Effector memory CD4-positive, alpha-beta T cell (primary cell): ENCODE data around the gene ERBB4.

ENCODE experiments used
- DNase-seq, 3 donors: peaks; one replicate each; pipeline ENCODE4 v3.0.0-alpha.2; 2020
- H3K27ac ChIP-seq: 2 replicates; pipeline ENCODE4 v1.7.0; 2013; ENCODE audit warnings: mild to moderate bottlenecking, low read length, moderate library complexity; ENCODE audit not compliant: insufficient read depth, poor library complexity, severe bottlenecking
- H3K27me3 ChIP-seq: replicated peaks from 2 replicates; pipeline ENCODE4 v1.7.0; 2013; ENCODE audit warnings: mild to moderate bottlenecking, low read length; ENCODE audit not compliant: insufficient read depth, control insufficient read depth, poor library complexity, severe bottlenecking
- H3K36me3 ChIP-seq: 2 replicates; pipeline ENCODE4 v1.7.0; 2013; ENCODE audit warnings: mild to moderate bottlenecking, low read length, moderate library complexity; ENCODE audit not compliant: control insufficient read depth, insufficient read depth
- H3K4me1 ChIP-seq: 2 replicates; pipeline ENCODE4 v1.7.0; 2013; ENCODE audit warnings: low read length, mild to moderate bottlenecking; ENCODE audit not compliant: control insufficient read depth, insufficient read depth, poor library complexity, severe bottlenecking
- H3K4me3 ChIP-seq: 2 replicates; pipeline ENCODE4 v1.7.0; 2013; ENCODE audit warnings: low read length, low read depth, mild to moderate bottlenecking; ENCODE audit not compliant: insufficient read depth, poor library complexity, severe bottlenecking
- H3K9me3 ChIP-seq: 2 replicates; pipeline ENCODE4 v1.7.0; 2013; ENCODE audit warnings: mild to moderate bottlenecking, low read length, moderate library complexity; ENCODE audit not compliant: control insufficient read depth

The ERBB4 gene

DNA sequence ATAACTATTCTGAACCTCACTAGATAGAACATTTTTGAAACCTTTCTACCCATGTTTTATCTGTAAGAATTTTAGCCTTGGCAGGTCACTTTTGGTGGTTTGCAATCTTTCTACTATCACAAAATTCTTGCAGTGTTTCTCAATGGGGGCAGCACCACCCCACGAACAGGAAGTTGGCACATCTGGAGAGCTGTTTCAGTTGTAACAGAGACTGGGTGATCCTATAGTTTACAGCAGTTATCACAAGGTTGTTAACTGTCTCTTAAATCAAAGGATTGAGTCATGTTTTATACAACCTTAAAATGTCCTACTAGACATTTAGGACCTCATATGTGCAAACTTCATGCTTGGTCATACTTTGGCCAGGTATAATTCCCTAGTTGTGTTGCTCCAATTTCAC is 829.2 kb downstream of the ERBB4 start:
- DNase-seq, result no peak
- H3K27ac ChIP-seq, result no peak overlapping the region
- no peaks in the 10 kb centered on the region for H3K9me3 ChIP-seq
- H3K4me1 ChIP-seq, result no peaks in the 10 kb centered on the region
- no peaks in the 10 kb centered on the region for H3K36me3 ChIP-seq
- H3K4me3 ChIP-seq, result no peak overlapping the region
- H3K27me3 ChIP-seq, result no peaks in the 10 kb centered on the region

DNA sequence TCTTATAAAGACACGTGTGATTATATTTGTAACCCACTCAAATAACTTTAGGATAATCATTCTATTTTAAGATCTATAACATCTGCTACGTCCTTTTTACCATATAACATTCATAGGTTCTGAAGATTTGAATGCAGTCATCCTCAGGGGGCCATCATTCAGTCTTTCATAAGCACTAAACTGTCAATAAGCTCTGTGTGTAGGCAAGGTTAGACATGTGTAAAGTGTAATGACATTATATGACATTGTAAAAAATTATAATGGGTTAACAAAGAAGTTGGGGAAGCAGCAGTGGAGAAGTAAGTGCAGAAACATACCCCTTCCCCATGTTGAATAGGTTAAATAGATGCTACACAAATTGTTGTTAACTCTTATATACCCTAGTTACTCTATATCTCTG is 845.9 kb downstream of the ERBB4 start:
- H3K27me3 ChIP-seq, result no peaks in the 10 kb centered on the region
- no peaks in the 10 kb centered on the region for H3K4me1 ChIP-seq
- no peaks in the 10 kb centered on the region for H3K36me3 ChIP-seq
- no peaks in the 10 kb centered on the region for H3K9me3 ChIP-seq
- no peak for DNase-seq
- no peak overlapping the region for H3K4me3 ChIP-seq
- H3K27ac ChIP-seq, result no peak overlapping the region

DNA sequence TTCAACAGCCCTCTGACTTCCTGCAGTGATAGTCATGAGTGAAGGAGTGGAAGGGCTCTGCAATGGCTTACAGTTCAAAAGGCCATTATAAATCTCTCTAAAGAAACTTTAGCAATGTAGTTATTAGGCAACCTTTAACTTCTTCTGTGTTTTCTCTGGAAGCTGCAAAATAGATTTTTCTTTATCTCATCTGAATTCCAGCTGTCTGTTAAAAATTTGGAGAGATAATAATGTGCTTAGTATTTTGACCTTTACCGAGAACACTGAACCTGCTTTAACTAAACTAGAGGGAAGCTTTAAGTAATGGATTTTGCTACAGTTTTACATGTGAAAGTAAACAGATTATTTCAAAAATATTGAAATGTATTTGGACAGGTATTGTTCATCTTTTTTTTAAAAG is 847.9 kb downstream of the ERBB4 start:
- no peak overlapping the region for H3K27ac ChIP-seq
- H3K4me3 ChIP-seq, result no peak overlapping the region
- no peak for DNase-seq
- no peaks in the 10 kb centered on the region for H3K9me3 ChIP-seq
- no peaks in the 10 kb centered on the region for H3K27me3 ChIP-seq
- no peaks in the 10 kb centered on the region for H3K36me3 ChIP-seq
- no peaks in the 10 kb centered on the region for H3K4me1 ChIP-seq

DNA sequence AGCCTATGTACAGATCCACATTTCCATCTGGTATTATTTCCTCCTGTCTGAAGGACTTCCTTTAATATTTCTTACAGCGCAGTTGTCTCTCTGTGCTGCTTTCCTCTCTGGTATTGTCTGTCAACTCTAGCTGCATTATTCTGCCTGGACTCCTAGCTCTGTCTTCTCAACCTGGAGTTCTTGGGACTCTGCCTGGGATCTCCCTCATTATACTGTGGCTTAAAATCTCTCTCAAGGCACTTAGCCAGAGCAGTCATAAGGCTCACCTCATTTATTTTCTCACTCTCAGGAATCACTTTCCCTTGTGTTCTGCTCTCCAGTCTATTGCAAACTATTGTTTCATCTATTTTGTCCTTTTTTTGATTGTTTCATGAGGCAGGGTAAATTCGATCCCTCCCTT is 850.4 kb downstream of the ERBB4 start:
- H3K9me3 ChIP-seq, result no peaks in the 10 kb centered on the region
- no peak overlapping the region for H3K4me3 ChIP-seq
- H3K4me1 ChIP-seq, result no peaks in the 10 kb centered on the region
- H3K36me3 ChIP-seq, result no peaks in the 10 kb centered on the region
- H3K27ac ChIP-seq, result no peak overlapping the region
- DNase-seq, result no peak
- no peaks in the 10 kb centered on the region for H3K27me3 ChIP-seq

DNA sequence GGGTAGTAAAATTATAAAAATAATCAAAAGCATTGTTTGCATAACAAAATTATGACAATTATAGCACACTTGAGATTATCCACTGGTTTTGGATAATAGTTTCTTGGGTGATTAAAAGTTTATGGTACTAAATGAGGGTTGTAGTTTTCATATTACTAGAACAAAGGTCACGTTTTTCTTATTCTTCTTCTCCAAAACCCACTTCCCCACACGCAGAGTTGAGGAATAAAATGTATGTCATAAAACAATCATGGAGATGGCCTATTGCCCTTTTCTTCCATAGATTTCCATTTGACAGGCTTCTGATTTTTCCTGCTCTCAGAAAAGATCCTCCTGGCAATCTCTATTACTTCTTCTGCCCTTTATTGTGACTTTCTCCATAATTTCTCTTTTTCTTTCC is 863.9 kb downstream of the ERBB4 start:
- Histone ChIP-seq H3K4me3 (no peak overlapping the region), H3K36me3 (no peaks in the 10 kb centered on the region), H3K27ac (no peak overlapping the region), H3K9me3 (no peaks in the 10 kb centered on the region), H3K4me1 (no peaks in the 10 kb centered on the region), H3K27me3 (no peaks in the 10 kb centered on the region)
- no peak for DNase-seq

DNA sequence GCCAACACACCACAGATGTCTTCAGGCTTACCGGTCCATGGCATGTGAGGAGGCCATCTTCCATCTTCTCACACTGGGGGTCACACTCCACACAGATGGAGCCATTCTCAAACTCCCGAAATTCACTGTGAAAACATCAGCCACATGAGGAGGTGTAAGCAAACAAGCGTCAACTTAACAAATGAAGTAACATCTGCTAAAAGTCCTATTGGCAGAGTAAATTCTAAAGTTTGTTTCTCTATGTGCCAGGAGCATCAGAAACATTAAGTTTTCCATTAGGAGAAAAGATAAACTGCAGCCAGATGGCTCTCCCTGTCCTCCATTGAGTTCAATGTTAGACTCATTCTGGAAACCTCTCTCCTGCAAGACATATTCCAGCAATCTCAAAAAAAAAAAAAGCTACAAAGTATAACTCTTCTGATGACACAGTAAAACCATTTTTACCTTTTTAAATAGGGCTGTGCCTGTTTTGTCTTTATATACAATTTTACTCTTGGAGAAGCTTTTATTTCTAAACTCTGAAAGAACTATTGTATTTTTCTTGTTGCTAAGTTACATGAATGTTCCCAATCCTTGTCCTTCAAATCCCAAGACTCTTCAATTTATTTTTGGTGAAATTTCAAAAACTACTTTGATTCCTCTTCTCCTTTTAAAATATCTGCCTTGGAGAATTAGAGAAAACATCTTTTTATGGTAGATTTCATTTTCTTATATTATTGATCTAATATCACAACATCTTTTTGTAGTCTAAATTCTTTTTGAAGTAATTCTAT is 865.3 kb downstream of the ERBB4 start:
- H3K27me3 ChIP-seq, result no peaks in the 10 kb centered on the region
- H3K4me3 ChIP-seq, result no peak overlapping the region
- H3K36me3 ChIP-seq, result no peaks in the 10 kb centered on the region
- H3K4me1 ChIP-seq, result no peaks in the 10 kb centered on the region
- no peak for DNase-seq
- H3K27ac ChIP-seq, result no peak overlapping the region
- no peaks in the 10 kb centered on the region for H3K9me3 ChIP-seq

DNA sequence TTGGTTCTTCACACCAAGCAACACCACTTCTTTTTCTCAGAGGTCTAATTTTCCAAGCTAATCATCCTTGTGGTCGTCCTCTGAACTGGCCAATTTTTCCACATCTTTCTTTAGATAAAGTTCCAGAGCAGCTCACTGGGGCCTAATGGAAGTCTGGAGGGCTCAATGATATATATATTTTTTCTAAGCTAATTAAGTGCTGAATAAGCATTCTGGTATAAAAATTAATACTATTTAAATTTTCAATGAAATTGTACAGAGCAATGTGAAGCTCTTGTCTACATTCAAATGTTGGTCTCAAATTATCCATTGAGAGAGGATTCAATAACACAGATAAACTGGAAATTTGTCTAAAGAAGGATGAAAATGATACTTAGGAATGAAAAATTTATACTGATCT is 866.6 kb downstream of the ERBB4 start:
- Histone ChIP-seq H3K4me1 (no peaks in the 10 kb centered on the region), H3K9me3 (no peaks in the 10 kb centered on the region), H3K36me3 (no peaks in the 10 kb centered on the region), H3K27me3 (no peaks in the 10 kb centered on the region), H3K27ac (no peak overlapping the region), H3K4me3 (no peak overlapping the region)
- no peak for DNase-seq

DNA sequence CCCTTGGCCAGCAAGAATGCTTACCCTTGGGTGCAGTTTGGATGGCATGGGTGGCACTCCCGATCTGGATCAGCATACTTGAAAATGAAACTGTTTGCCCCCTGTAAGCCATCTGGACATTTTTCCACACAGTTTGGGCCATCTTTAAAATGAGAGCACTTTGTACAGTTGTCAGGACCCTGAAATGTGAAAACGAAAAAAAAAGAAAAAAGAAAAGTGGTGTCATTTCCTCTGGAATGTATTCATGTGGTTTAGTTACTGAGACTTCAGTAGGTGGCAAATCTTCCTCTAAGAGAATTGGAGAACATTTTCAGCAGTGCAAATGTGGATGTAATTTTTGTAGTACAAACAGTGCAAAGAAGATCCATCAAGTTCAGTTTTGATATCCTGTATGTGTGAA is 873.3 kb downstream of the ERBB4 start:
- Histone ChIP-seq H3K9me3 (no peaks in the 10 kb centered on the region), H3K4me3 (no peak overlapping the region), H3K4me1 (no peaks in the 10 kb centered on the region), H3K27me3 (no peaks in the 10 kb centered on the region), H3K36me3 (no peaks in the 10 kb centered on the region), H3K27ac (no peak overlapping the region)
- no peak for DNase-seq

DNA sequence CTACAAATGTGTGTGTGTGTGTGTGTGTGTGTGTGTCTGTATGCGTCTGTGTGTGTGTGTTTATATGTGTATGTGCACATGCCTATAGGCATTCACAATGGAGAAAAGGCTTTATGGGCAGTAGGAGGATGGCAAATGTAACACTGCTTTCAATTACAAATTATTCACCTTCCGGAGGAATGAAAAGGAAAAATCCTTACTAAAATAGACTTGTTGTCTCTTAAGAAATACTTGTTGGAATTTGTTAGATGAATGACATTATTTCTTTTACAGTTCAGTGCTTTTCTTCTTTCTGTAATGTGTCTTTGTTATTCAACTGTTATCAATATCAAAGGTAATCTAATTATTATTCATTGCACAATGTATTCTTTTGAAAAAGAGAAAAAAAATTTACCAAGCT is 874.3 kb downstream of the ERBB4 start:
- Histone ChIP-seq H3K27ac (no peak overlapping the region), H3K4me1 (no peaks in the 10 kb centered on the region), H3K4me3 (no peak overlapping the region), H3K9me3 (no peaks in the 10 kb centered on the region), H3K27me3 (no peaks in the 10 kb centered on the region), H3K36me3 (no peaks in the 10 kb centered on the region)
- DNase-seq, result no peak

DNA sequence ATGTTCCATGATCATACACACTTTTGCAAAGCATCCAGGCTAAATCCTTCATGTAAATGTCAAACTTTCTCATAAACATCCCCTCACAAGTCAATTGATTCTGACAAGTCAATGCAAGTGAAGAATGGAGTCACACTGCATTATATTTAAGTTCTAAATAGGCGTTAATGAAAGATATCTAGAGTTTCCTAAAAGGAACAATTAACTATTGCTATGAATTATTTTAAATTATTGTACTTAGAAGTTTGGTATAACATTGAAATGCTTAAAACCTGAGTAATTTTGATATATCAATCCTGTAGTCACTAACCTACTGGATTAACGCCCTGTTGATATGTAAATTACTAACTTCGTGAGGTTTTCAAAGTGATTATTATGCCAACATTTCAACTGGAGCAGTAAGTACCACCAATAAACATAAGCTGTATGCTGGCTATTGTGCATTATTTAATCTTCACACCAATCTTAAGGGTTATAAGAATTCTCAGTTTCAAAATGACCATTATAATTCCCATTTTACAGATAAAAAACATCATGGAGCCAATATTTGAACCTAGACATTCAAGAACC is 884.3 kb downstream of the ERBB4 start:
- H3K9me3 ChIP-seq, result no peaks in the 10 kb centered on the region
- no peak overlapping the region for H3K27ac ChIP-seq
- H3K4me3 ChIP-seq, result no peak overlapping the region
- H3K27me3 ChIP-seq, result no peaks in the 10 kb centered on the region
- no peaks in the 10 kb centered on the region for H3K4me1 ChIP-seq
- H3K36me3 ChIP-seq, result no peaks in the 10 kb centered on the region
- no peak for DNase-seq
